HG03139 (cell line): ENCODE measurements around the gene SZRD1.
"Not testable (repeated sequence)": the region's sequence is repeated elsewhere in the genome, so short reads cannot be mapped to it uniquely, and the experiment has no call there.

Experiments
- ATAC-seq: cut with Tn5 transposase; IDR thresholded peaks from one replicate; pipeline ENCODE4 v1.9.1; 2021; ENCODE audit not compliant: unreplicated experiment

SZRD1 gene, protein sequence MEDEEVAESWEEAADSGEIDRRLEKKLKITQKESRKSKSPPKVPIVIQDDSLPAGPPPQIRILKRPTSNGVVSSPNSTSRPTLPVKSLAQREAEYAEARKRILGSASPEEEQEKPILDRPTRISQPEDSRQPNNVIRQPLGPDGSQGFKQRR

DNA sequence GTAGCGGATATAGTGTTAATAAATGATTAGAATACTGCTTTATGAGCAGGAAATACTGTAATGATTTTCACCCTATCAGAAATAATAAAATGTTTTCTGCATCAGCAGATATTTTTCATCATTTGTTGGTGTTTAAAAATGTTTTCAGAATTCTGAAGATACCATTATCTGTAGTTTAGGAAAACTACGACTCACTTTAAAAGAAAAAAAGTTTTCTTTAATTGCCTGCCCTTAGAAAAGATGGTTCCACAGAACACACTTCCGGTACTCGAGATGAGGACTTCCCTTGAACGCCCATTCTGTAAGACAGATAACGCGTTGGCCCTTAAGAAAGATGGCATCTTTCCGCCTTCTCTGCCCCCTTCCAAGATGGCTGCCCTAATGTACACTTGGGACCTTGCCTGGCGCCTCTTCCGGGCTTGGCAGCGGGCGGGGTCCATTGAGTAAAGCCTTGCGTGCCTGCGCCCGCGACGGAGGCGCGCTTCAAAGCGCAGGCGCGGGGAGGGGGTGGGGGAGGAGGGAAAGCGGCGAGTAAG lies at the start of gene SZRD1:
TSS of gene SZRD1 (plus strand) at position 521 of the 536 bp plus-strand sequence. CDS start 16 bp downstream, outside the sequence.
- peak; percentile 84 for ATAC-seq

- no peak for ATAC-seq
Measured at GRCh38 chr1:16318555-16318954, 48.5 kb upstream of the SZRD1 start.

GRCh38 chr1:16321176-16321867 lies 45.7 kb upstream of the SZRD1 start:
- no peak for ATAC-seq

- ATAC-seq: no peak
Measured at GRCh38 chr1:16324456-16324890, 42.6 kb upstream of the SZRD1 start.

DNA sequence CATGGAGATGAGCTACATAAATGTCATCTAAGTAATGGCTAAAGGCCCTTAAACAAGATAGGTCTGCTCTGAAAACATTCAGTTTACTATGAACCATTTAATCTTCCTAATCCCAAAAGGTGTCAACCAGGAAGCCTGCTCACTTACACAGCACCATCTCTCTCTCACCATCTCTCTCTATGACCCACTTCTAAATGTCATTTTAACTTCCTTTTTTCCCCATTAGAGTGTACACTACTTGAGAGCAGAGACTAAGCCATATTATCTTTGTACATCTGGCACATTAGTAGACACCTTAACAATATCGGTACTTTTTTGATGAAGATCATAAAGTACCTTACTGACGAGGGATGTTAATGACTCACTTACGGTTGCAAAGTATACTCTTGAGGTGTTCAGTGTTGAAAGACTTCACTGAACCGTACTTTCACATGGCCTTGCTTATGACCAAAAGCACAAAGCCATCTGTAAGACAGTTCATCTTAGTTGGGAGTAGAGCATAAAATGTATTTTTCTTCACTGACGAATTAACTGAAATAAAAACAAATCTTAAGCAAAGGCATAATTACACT lies 40.1 kb upstream of the SZRD1 start:
- no peak for ATAC-seq

DNA sequence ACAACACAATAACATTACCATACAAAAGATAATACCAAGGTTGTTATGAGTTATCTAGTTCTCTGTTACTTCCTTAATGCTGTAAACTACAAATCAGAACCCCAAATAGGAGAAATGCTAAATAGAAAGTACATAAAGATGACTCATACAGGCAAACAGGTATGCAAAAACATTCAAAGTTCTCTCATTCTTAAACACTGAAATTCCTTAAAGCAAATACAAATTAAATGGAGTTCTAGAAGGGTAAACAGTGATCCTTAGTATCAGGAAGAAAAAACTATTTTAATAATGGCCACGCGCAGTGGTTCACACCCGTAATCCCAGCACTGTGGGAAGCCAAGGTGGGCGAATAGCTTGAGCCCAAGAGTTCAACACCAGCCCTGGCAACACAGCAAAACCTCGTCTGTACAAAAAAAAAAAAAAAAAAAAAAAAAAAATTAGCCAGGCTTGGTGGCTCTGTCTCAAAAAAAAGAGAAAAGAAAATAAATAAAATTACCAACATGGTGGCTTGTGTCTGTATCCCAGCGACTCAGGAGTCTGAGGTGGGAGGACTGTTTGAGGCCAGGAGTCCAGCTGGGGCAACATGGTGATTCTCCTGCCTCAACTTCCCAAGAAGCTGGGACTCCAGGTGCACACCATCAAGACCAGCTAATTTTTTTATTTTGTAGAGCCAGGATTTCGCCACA lies 32.2 kb upstream of the SZRD1 start:
- ATAC-seq: no peak

DNA sequence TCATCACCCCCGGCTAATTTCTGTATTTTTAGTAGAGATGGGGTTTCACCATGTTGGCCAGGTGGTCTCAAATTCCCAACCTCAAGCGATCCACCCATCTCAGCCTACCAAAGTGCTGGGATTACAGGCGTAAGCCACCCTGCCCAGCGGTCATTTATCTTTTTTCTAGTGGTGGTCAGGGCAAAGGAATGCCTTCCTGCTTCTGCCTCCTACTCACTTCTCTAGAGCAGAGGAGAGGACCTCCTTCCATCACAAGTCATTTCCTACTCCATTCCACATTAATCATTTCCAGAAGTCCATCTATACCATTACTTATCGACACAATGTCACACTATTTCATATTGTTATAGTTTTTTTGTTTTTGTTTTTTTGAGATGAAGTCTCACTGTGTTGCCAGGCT lies 28.1 kb upstream of the SZRD1 start:
- ATAC-seq: no peak

DNA sequence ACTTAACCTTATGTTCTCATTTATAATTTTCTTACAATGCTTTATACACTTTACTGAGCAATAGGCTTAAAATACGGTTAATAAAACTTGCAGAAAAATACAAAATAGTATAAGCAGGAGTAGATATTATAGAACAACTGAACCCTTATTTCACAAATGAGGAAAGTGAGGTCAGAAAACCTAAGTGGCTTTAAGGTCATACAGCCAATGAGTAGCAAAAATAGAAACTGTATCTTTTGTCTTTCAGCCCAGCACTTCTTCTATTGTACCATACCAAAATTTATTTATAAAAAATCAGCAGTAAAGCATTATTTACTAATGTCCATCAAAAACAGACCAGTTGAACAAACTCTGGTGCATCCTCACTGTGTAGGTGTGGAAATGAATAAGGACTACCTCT lies 26.4 kb upstream of the SZRD1 start:
- ATAC-seq: no peak

DNA sequence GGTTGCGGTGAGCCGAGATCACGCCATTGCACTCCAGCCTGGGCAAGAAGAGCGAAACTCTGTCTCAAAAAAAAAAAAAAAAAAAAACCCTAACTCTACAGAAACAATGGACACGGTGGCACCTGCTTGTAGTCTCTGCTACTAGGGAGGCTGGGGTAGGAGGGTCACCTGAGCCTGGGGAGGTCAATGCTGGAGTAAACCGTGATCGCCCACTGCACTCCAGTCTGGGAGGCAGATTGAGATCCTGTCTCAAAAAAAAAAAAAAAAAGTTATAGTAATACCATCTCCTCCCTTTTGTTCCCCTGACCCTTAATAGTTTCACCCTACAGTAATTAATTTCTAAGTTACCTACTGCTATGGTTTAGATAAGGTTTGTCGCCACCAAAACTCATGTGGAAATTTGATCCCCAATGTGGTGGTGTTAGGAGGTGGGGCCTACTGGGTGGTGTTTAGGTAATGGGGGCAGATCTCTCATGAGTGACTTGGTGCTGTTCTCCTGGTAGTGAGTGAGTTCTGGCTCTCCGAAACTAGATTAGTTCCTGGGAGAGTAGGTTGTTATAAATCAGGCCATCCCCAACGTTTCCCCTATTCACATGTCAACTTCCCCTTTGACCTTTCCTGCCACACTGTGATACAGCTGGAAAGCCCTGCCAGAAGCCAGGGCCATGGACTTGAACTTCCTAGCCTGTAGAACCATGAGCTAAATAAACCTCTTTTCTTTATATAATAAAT lies 24.5 kb upstream of the SZRD1 start:
- ATAC-seq: no peak

DNA sequence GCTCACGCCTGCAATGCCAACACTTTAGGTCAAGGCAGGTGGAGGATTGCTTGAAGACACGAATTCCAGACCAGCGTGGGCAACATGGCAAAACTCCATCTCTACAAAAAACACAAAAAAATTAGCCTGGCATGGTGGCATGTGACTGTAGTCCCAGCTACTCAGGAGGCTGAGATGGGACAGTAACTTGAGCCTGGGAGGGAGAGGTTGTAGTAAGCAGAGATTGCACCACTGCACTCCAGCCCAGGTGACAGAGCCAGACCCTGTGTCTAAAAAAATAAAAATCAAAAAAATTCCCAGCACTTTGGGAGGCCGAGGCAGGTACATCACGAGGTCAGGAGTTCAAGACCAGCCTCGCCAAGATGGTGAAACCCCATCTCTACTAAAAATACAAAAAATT lies 23.8 kb upstream of the SZRD1 start:
- not testable (repeated sequence) for ATAC-seq

- ATAC-seq: no peak
Measured at GRCh38 chr1:16348414-16349182, 18.4 kb upstream of the SZRD1 start.

DNA sequence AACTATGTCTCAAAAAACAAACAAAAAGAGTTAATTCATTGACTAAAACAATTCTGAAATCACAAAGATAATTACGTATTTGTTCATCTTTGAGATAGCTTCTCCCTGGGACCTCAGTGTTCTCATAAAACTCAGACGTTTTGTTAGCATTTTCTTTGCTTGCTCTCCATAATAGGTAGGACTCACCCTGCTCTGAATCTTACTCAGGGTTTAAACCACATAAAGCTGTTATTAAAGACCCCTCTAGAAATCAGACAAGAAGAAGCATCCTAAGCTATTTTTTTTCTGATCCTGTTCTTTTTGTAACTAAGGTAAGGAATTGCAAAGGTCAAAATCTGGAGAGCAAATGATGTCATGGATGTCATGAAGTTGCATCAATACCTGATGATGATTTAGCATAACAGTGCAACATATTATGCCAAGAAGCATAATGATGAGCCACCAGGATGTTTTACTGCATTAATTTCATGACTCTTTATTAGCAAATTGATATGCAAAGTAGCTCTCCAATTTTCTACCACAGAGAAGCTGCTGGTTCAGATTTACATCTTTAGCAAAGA lies 17.1 kb upstream of the SZRD1 start:
- ATAC-seq: no peak

GRCh38 chr1:16351456-16351993 lies 15.5 kb upstream of the SZRD1 start:
- ATAC-seq: no peak

DNA sequence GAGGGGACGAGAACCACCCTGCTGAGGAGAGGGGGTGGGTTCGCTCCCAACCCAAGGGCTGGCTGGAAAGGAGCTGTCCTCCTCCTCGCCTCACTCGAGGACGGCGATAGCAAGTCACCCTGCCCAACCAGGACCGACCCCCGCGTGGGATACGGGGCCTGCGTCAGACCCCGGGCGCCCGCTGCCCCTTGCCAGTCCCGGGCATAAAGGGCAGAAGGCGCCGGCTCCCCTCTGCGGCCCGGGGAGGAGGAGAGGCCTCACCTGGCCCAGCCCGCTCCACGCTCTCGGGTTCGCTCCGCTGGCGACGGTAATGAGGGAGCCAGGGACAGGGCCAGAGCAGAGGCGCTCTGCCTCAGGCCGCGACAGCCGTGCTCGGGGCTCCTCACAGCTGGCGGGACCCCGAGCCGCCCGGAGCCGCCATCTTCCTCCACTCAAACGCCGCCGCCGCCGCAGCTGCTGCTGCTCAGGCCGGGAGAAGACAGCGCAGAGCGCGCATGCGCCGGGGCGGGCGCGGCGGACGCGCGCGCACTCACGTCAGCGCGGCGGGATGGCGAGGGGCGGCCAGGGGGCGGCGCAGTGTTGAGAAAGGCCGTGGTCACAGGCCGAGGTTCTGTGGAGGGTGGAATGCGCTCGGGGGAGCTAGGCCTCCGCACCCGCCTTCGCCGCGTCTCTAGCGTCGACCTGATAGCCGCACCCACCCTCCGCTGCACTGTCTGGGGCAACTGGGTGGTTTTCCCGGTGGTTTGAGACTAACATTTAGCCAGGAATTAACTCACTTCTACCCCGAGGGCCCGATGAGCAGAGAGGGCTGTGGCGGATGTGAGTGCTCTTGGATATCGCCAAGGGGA lies 14.8 kb upstream of the SZRD1 start, which contains the start of gene FBXO42:
TSS of gene FBXO42 (minus strand) at position 487 of the 848 bp plus-strand sequence. CDS start 37,062 bp downstream, outside the sequence.
- peak; percentile 86 for ATAC-seq

DNA sequence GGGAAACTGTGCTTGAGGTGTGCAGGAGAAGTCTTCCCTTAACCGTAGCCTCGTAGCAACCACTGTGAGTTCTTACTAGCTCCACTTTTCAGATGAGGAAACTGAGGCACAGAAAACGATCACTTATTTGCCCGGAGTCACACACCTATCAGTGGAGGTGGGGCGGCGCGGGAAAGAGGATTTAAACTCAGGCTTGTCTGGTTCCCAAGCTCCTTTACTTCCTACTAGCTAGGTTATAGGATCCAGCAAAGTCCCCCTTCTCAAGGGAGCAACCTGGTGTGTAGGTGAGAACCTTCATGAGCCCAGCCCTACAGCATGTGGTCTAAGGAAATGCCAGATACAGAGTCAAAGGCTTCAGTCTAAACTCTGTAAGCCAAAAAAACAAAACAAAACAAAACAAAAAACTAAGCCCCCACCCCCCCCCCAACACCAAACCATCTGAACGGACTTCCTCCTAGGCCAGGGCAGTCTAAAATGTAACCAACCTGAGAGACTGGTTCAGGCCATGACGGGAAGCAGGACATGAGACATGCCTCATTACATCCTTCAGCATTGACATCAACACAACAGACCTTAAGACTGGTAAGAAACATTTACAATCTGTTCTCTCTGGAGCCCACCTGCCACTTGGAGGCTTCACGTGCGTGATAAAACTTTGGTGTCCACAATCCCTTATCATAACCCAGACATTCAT lies 14.1 kb upstream of the SZRD1 start:
- ATAC-seq: no peak

- ATAC-seq: no peak
Measured at GRCh38 chr1:16354619-16355018, 12.4 kb upstream of the SZRD1 start.

DNA sequence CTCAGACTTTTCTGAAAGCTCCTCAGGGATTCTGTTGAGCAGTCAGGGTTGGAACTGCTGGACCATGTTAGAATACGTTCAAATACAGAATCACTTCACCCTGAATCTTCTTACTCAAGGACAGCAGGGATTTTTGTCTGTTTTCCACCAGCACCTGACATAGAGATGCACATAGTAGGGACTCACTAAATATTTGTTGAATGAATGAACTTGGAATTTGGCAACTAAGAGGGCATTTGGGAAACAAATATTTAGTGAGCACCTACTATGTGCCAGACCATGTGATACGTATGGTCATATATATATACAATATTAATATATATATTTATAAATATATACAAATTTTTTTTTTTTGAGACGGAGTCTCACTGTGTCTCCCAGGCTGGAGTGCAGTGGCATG lies 10.2 kb upstream of the SZRD1 start:
- no peak for ATAC-seq

DNA sequence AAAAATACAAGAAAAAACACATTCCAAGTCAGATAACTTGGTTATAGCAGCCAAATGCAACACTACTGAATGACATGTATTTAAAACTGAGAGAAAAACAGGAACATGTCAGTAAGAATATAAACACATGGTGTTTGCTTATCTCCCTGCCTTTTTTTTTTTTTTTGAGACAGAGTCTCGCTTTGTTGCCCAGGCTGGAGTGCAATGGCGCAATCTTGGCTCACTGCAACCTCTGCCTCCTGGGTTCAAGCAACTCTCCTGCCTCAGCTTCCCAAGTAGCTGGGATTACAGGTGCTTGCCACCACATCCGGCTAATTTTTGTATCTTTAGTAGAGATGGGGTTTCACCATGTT lies 1.9 kb upstream of the SZRD1 start:
- not testable (repeated sequence) for ATAC-seq
